Stimulated activated CD4-positive, alpha-beta T cell treated with anti-CD3 and anti-CD28 coated beads, Interleukin-2, amount 100 ng/mL, for 48 hours (primary cell): ENCODE measurements around the gene SACM1L.

Experiments used
- DNase-seq, 2 donors: peaks; one replicate each; pipeline ENCODE4 v3.0.0-alpha.2; 2020

Gene SACM1L

GRCh38 chr3:45792516-45793172 is 103.4 kb downstream of the SACM1L start:
- no peak for DNase-seq

- no peak for DNase-seq
Observed at GRCh38 chr3:45793482-45794176, 104.4 kb downstream of the SACM1L start.

GRCh38 chr3:45794177-45794560 is 105.0 kb downstream of the SACM1L start:
- no peak for DNase-seq

GRCh38 chr3:45794660-45795059 is 105.5 kb downstream of the SACM1L start:
- DNase-seq: no peak
